A673 (cell line): ENCODE data around the gene DDR2.

ENCODE experiments used
- EZH2 ChIP-seq: fragments of 200-600 bp; sonication (generic); IDR thresholded peaks from 2 replicates; pipeline ENCODE4 v1.6.1; 2017; ENCODE audit warnings: borderline replicate concordance, low read depth, mild to moderate bottlenecking, mixed read lengths, antibody characterized with exemption, low read length; ENCODE audit not compliant: poor library complexity, severe bottlenecking
- TF ChIP-seq, protein P1 (sequence below): fragments of 300-800, 200-600 bp; sonication (generic); conservative IDR thresholded peaks from 2 replicates; pipeline ENCODE4 v1.5.1; 2017; ENCODE audit warnings: low read depth, mild to moderate bottlenecking, antibody characterized with exemption, low read length, moderate library complexity, mixed read lengths

DNA sequence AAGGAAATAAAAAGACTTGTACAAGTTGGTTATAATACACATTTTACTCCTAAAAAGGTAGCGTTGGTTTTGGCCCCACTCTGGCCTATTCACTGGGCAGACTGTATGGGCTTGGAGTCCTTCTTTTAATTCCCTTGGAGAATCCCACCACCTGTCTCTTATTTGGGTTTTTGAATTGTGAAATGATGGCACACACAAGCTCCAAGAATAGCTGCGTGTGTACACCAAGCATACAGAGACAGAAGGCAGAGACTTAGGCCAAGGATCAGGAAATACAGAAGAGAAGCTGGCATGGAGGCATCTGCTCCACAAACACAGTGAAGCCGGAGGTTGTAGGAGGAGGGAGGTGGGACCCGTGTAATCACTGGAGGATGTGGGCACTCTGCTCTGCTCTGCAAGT is 29.1 kb downstream of the DDR2 start:
- TF ChIP-seq, protein P1, sequence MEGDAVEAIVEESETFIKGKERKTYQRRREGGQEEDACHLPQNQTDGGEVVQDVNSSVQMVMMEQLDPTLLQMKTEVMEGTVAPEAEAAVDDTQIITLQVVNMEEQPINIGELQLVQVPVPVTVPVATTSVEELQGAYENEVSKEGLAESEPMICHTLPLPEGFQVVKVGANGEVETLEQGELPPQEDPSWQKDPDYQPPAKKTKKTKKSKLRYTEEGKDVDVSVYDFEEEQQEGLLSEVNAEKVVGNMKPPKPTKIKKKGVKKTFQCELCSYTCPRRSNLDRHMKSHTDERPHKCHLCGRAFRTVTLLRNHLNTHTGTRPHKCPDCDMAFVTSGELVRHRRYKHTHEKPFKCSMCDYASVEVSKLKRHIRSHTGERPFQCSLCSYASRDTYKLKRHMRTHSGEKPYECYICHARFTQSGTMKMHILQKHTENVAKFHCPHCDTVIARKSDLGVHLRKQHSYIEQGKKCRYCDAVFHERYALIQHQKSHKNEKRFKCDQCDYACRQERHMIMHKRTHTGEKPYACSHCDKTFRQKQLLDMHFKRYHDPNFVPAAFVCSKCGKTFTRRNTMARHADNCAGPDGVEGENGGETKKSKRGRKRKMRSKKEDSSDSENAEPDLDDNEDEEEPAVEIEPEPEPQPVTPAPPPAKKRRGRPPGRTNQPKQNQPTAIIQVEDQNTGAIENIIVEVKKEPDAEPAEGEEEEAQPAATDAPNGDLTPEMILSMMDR = no peak
- TF ChIP-seq EZH2 = no peak
